KG1 (cell line): ENCODE measurements around the gene TACR1.

Experiments
- DNase-seq: peaks from one replicate; lab custom pipeline; 2025; lab: John Stamatoyannopoulos, UW

Gene TACR1

GRCh38 chr2:75018162-75018561 is 181.2 kb downstream of the TACR1 start:
- DNase-seq = no peak

GRCh38 chr2:75012080-75012479 is 187.2 kb downstream of the TACR1 start:
- DNase-seq = no peak

GRCh38 chr2:75010571-75010970 is 188.7 kb downstream of the TACR1 start:
- DNase-seq = no peak

- no peak for DNase-seq
Observed at GRCh38 chr2:75007819-75008218, 191.5 kb downstream of the TACR1 start.

GRCh38 chr2:75007061-75007460 is 192.3 kb downstream of the TACR1 start:
- no peak for DNase-seq

- no peak for DNase-seq
Observed at GRCh38 chr2:75006041-75006440, 193.3 kb downstream of the TACR1 start.

- DNase-seq = no peak
Observed at GRCh38 chr2:75003773-75004172, 195.5 kb downstream of the TACR1 start.

- DNase-seq = no peak
Observed at GRCh38 chr2:75003276-75003675, 196.0 kb downstream of the TACR1 start.

- no peak for DNase-seq
Observed at GRCh38 chr2:75002007-75002406, 197.3 kb downstream of the TACR1 start.

GRCh38 chr2:74999468-74999867 is 199.9 kb downstream of the TACR1 start:
- no peak for DNase-seq
